GM12864 (cell line): Measurements from ENCODE around the gene MARCKS.
A peak's percentile ranks its signal among the peaks of the same experiment; 100 is the strongest.

ENCODE experiments used
- DNase-seq: peaks from one replicate; pipeline ENCODE4 v3.0.0-alpha.2; 2011; ENCODE audit warnings: low read depth
- H3K4me3 ChIP-seq: 2 replicates; pipeline ENCODE4 v1.5.1; 2011; ENCODE audit warnings: mild to moderate bottlenecking, low read depth, low read length, control low read depth
- CTCF ChIP-seq: IDR thresholded peaks from 2 replicates; pipeline ENCODE4 v1.5.1; 2011; ENCODE audit warnings: low read depth, mild to moderate bottlenecking, moderate library complexity, low read length, control low read depth, inconsistent platforms; ENCODE audit errors: missing control alignments

The MARCKS gene

GRCh38 chr6:113870917-113871316 is 13.8 kb downstream of the MARCKS start:
- H3K4me3 ChIP-seq = no peak overlapping the region
- no peak for DNase-seq
- TF ChIP-seq CTCF = no peak

GRCh38 chr6:113871975-113872374 is 14.8 kb downstream of the MARCKS start:
- no peak for TF ChIP-seq CTCF
- no peak for DNase-seq

GRCh38 chr6:113873043-113873667 is 16.0 kb downstream of the MARCKS start:
- peak overlapping the region; percentile 52 for H3K4me3 ChIP-seq
- no peak for TF ChIP-seq CTCF
- DNase-seq = no peak

More at GRCh38 chr6:113871975-113872374, 14.8 kb downstream of the MARCKS start:
- peak overlapping the region; percentile 35; the same call in 1 of the 2 replicates for H3K4me3 ChIP-seq

DNA sequence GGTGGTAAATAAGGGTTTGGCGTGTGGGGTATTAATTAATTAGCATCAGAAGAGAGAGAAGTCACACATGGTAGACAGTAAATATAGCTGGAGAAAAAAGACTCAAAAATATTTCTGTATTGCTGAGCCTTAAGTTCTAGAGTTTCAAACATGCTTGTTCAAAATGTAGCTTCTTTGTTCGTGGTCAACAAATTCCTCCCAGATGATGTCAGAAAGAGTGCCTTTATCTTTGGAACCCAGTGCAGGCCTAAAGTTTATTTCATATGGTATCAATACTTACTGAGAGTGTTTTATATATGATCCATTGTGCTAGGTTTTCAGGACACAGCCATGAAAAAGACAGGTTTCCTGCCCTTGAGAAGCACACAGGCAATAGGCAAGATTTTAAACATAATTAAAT is 18.3 kb downstream of the MARCKS start:
- no peak for DNase-seq
- TF ChIP-seq CTCF = no peak
- H3K4me3 ChIP-seq = no peak overlapping the region

GRCh38 chr6:113876695-113877094 is 19.6 kb downstream of the MARCKS start:
- no peak for DNase-seq
- no peak overlapping the region for H3K4me3 ChIP-seq
- no peak for TF ChIP-seq CTCF

GRCh38 chr6:113879186-113880096 is 22.3 kb downstream of the MARCKS start:
- no peak overlapping the region for H3K4me3 ChIP-seq
- no peak for DNase-seq
- peak; percentile 85 for TF ChIP-seq CTCF
